HUES6 (cell line): Measurements from ENCODE around the gene TAL1.

Experiments
- H3K27ac ChIP-seq: 2 replicates; pipeline ENCODE4 v1.7.0; 2013; ENCODE audit warnings: low read depth, mild to moderate bottlenecking, low read length, inconsistent platforms
- H3K27me3 ChIP-seq: 2 replicates; pipeline ENCODE4 v1.6.1; 2013; ENCODE audit warnings: low read length; ENCODE audit not compliant: control insufficient read depth, insufficient read depth
- H3K36me3 ChIP-seq: 2 replicates; pipeline ENCODE4 v1.6.1; 2013; ENCODE audit warnings: low read length; ENCODE audit not compliant: control insufficient read depth, insufficient read depth
- H3K4me1 ChIP-seq: 2 replicates; pipeline ENCODE4 v1.6.1; 2013; ENCODE audit warnings: low read length; ENCODE audit not compliant: control insufficient read depth, insufficient read depth
- H3K4me3 ChIP-seq: 2 replicates; pipeline ENCODE4 v1.5.1; 2013; ENCODE audit warnings: low read depth, low read length
- H3K9ac ChIP-seq: one replicate; pipeline ENCODE4 v1.6.1; 2013; ENCODE audit warnings: mild to moderate bottlenecking, low read length
- H3K9me3 ChIP-seq: 2 replicates; pipeline ENCODE4 v1.6.1; 2013; ENCODE audit warnings: low read depth, low read length; ENCODE audit not compliant: control insufficient read depth, insufficient read depth

The TAL1 gene

DNA sequence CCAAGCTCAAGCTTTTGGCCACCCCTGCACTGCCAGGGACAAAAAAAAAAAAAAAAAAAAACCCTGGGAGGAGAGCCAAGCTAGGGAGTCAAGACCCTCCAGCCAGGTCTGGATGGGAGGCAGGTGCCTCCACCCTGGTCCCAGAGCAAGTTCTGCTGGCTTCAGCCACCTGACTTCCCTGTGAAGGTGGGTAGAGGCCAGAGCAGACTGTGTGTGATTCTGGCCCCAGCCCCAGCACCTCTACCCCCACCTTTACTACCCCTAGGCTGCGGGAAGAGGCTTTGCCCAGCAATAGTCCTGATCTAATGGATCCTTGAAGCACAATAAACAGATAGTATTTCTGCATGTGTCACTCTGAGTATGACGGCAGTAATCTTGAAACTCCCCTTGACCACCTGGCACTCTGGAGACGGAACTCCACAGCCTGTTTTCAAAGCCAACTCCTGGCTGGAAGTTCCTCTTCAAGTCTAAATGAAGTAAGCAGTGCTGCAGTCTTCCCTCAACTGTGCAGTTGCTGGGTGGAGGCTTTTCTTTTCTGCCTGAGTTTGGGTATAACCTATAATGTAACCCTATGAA is 51.9 kb downstream of the TAL1 start:
- Histone ChIP-seq H3K9ac (no peak overlapping the region), H3K4me3 (no peak overlapping the region), H3K36me3 (no peaks in the 10 kb centered on the region), H3K4me1 (peaks cover 5% of the 10 kb centered on the region; the same call in 1 of the 2 replicates), H3K9me3 (no peaks in the 10 kb centered on the region), H3K27me3 (peaks cover 26% of the 10 kb centered on the region), H3K27ac (no peak overlapping the region)

GRCh38 chr1:47179017-47179987 is 52.7 kb downstream of the TAL1 start:
- Histone ChIP-seq H3K4me1 (peaks cover 5% of the 10 kb centered on the region; the same call in 1 of the 2 replicates), H3K9me3 (no peaks in the 10 kb centered on the region), H3K36me3 (no peaks in the 10 kb centered on the region), H3K9ac (no peak overlapping the region), H3K27me3 (peaks cover 26% of the 10 kb centered on the region), H3K4me3 (peak overlapping the region; percentile 53), H3K27ac (no peak overlapping the region)

DNA sequence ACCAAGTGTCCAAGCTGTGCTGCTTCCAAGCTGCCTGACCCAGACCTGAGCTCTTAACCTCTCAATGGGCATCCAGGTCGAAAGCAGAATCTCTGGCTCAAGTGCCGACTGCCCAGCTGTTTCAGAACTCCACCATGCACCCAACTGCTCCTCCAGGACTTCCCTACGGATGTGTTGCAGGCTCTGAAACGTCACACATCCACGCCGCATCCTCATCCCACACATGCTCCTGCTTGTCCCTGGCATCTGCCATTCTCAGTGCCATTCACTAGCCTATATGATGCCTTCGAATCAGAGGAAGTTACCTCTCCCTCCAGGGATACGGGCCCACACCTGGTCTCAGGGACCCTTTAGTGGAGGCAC is 53.4 kb downstream of the TAL1 start:
- Histone ChIP-seq H3K36me3 (no peaks in the 10 kb centered on the region), H3K27ac (no peak overlapping the region), H3K4me3 (peak overlapping the region; percentile 53), H3K9me3 (no peaks in the 10 kb centered on the region), H3K27me3 (peaks cover 26% of the 10 kb centered on the region), H3K9ac (no peak overlapping the region), H3K4me1 (peaks cover 5% of the 10 kb centered on the region; the same call in 1 of the 2 replicates)

DNA sequence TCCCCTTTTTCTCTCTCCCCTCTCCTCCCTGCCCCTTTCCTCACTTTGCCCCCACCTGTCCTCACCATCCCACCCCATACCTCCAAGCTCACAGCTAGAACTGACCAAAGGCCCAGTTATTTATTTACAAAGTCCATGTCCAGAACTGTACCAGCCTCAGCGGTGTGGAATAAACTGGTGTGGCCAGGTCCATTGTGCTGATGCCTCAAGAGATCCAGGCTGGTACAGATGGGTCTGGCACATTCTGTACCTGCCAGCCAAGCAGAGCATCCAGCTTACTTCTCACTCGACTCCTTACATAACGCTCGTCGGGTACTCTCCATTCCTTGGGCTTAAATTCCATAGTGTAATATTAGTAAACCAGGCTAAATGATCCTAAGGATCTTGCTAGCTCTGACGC is 54.0 kb downstream of the TAL1 start:
- peaks cover 5% of the 10 kb centered on the region; the same call in 1 of the 2 replicates for H3K4me1 ChIP-seq
- H3K27ac ChIP-seq: no peak overlapping the region
- H3K27me3 ChIP-seq: peaks cover 24% of the 10 kb centered on the region
- H3K9me3 ChIP-seq: no peaks in the 10 kb centered on the region
- no peak overlapping the region for H3K9ac ChIP-seq
- no peak overlapping the region for H3K4me3 ChIP-seq
- no peaks in the 10 kb centered on the region for H3K36me3 ChIP-seq

DNA sequence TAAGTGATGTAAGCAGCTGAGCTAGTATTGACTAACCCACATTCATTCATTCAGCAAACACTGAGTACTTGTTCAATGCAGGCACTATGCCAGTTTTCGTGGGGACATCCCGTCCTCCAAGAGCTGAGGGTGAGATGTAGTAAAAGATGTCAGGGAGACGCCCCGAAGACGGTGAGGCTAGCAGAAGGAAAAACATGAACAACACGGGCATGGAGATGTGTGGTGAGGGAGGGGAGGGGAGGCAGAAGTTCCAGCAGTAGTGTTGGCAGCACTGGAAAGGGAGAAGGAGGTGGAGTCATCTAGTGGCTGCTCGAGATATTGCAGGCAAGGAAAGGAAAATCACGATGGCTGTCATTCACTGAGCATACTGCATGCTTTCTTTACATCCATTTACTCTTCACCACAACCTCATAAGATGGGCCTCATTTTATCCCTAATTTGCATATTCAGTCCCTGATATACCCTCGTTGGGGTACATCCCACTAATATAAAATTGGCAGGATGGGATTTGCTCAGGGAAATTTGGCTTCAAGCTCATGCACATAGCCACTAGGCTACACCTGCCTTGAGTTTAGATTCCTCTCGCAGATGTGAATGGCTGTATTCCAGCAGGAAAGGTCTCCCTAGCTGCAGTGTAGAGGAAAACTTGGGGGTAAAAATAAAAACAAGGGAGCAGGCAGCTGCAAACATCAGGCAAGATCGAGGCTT is 56.6 kb downstream of the TAL1 start:
- H3K27ac ChIP-seq: no peak overlapping the region

DNA sequence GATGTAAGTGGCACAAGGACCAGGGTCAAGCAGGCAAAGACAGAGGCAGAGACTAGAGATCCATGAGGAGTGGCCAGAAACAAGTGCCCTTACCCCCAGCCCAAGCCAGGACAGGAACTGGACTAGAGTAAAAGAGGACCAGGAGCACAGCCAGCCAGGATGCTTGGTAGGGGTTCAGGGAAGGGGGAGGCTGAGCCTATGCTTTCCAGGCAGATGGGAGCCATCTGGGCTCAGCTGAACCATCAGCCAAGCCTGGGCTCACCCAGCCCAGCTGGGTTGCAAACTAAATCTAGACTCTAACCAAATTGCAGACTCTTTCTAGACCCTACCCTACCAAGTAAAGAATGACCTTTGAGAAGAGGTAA is 57.4 kb downstream of the TAL1 start:
- H3K9me3 ChIP-seq: no peaks in the 10 kb centered on the region
- H3K27me3 ChIP-seq: peaks cover 3% of the 10 kb centered on the region
- peaks cover 5% of the 10 kb centered on the region; the same call in 1 of the 2 replicates for H3K4me1 ChIP-seq
- H3K36me3 ChIP-seq: no peaks in the 10 kb centered on the region
- H3K9ac ChIP-seq: no peak overlapping the region
- no peak overlapping the region for H3K27ac ChIP-seq
- H3K4me3 ChIP-seq: no peak overlapping the region

More for the DNA sequence above, 56.6 kb downstream of the TAL1 start:
- Histone ChIP-seq H3K9me3 (no peaks in the 10 kb centered on the region), H3K36me3 (no peaks in the 10 kb centered on the region), H3K4me1 (peaks cover 5% of the 10 kb centered on the region; the same call in 1 of the 2 replicates), H3K9ac (no peak overlapping the region), H3K27me3 (peaks cover 10% of the 10 kb centered on the region), H3K4me3 (peak overlapping the region; percentile 27; the same call in 1 of the 2 replicates)

- Histone ChIP-seq H3K9me3 (no peaks in the 10 kb centered on the region), H3K9ac (no peak overlapping the region), H3K27me3 (no peaks in the 10 kb centered on the region), H3K36me3 (no peaks in the 10 kb centered on the region), H3K27ac (no peak overlapping the region), H3K4me3 (no peak overlapping the region), H3K4me1 (no peaks in the 10 kb centered on the region)
Observed at GRCh38 chr1:47172782-47173181, 59.2 kb downstream of the TAL1 start.
